Liver (tissue), 3 donors: Measurements from ENCODE around the gene CD7.

ENCODE experiments used
- CTCF ChIP-seq: fragments of 150-350 bp; IDR thresholded peaks from 2 replicates; pipeline ENCODE4 v1.5.1; 2017; ENCODE audit warnings: improper control_type of control experiment, low read depth, low read length; ENCODE audit not compliant: missing input control
- JUND ChIP-seq, 2 donors: IDR thresholded peaks; 2 replicates each; pipeline ENCODE4 v1.6.1; 2016; ENCODE audit warnings: antibody characterized with exemption in 2 of 2
- TAF1 ChIP-seq: conservative IDR thresholded peaks from 2 replicates; pipeline ENCODE4 v1.6.1; 2016; ENCODE audit warnings: antibody characterized with exemption, mild to moderate bottlenecking
- donor health status: healthy.
- donor health status: healthy.

- no peak for TF ChIP-seq TAF1
- no peak for TF ChIP-seq JUND (IDR thresholded peaks at IDR 0.05)
- peak; percentile 97 for TF ChIP-seq CTCF
Observed at GRCh38 chr17:82351713-82352488, 34.5 kb upstream of the CD7 start.
